Measurements from ENCODE around the gene CEACAM1.
"Not testable (repeated sequence)": the region's sequence is repeated elsewhere in the genome, so short reads cannot be mapped to it uniquely, and the experiment has no call there.

CEACAM1 gene

GRCh38 chr19:42508892-42509444 lies 19.3 kb downstream of the CEACAM1 start:
- DNase-seq: no peak

GRCh38 chr19:42505066-42505465 lies 23.2 kb downstream of the CEACAM1 start:
- no peak for DNase-seq

GRCh38 chr19:42501733-42502132 lies 26.5 kb downstream of the CEACAM1 start:
- no peak for DNase-seq

GRCh38 chr19:42501243-42501642 lies 27.0 kb downstream of the CEACAM1 start:
- not testable (repeated sequence) for DNase-seq

GRCh38 chr19:42498169-42498757 lies 30.0 kb downstream of the CEACAM1 start:
- DNase-seq: no peak

- no peak for DNase-seq
Observed at GRCh38 chr19:42497492-42498168, 30.7 kb downstream of the CEACAM1 start.

- no peak for DNase-seq
Observed at GRCh38 chr19:42496460-42497133, 31.7 kb downstream of the CEACAM1 start.

- DNase-seq: no peak
Observed at GRCh38 chr19:42495663-42496062, 32.6 kb downstream of the CEACAM1 start.

GRCh38 chr19:42494321-42494720 lies 34.0 kb downstream of the CEACAM1 start:
- DNase-seq: no peak

- no peak for DNase-seq
Observed at GRCh38 chr19:42488783-42489521, 39.3 kb downstream of the CEACAM1 start.

- DNase-seq: no peak
Observed at GRCh38 chr19:42487798-42488178, 40.5 kb downstream of the CEACAM1 start.

GRCh38 chr19:42487032-42487797 lies 41.1 kb downstream of the CEACAM1 start:
- peak; percentile 21 for DNase-seq

- not testable (repeated sequence) for DNase-seq
Observed at GRCh38 chr19:42485036-42485435, 43.2 kb downstream of the CEACAM1 start.

GRCh38 chr19:42480335-42481095 lies 47.8 kb downstream of the CEACAM1 start:
- DNase-seq: peak; percentile 55

GRCh38 chr19:42479736-42480135 lies 48.5 kb downstream of the CEACAM1 start:
- no peak for DNase-seq

- no peak for DNase-seq
Observed at GRCh38 chr19:42478765-42479311, 49.4 kb downstream of the CEACAM1 start.

GRCh38 chr19:42477933-42478332 lies 50.3 kb downstream of the CEACAM1 start:
- no peak for DNase-seq

- no peak for DNase-seq
Observed at GRCh38 chr19:42477117-42477516, 51.2 kb downstream of the CEACAM1 start.

- DNase-seq: no peak
Observed at GRCh38 chr19:42475366-42475765, 52.9 kb downstream of the CEACAM1 start.

- DNase-seq: no peak
Observed at GRCh38 chr19:42474743-42475142, 53.5 kb downstream of the CEACAM1 start.

- DNase-seq: no peak
Observed at GRCh38 chr19:42473686-42474085, 54.6 kb downstream of the CEACAM1 start.

All from activated CD4-positive, alpha-beta T cell treated with anti-CD3 and anti-CD28 coated beads, Interleukin-2, amount 50 U/mL, for 16 hours (primary cell).